Measurements from ENCODE around the gene HOXB1. TPM values are rescaled to one million over a fixed set of nuclear protein-coding genes. Genes with fewer than 3 reads are reported as not detected.
A peak's percentile ranks its signal among the peaks of the same experiment; 100 is the strongest.

The HOXB1 gene
- total RNA-seq, 1 experiment from 2014 or later, result not detected

DNA sequence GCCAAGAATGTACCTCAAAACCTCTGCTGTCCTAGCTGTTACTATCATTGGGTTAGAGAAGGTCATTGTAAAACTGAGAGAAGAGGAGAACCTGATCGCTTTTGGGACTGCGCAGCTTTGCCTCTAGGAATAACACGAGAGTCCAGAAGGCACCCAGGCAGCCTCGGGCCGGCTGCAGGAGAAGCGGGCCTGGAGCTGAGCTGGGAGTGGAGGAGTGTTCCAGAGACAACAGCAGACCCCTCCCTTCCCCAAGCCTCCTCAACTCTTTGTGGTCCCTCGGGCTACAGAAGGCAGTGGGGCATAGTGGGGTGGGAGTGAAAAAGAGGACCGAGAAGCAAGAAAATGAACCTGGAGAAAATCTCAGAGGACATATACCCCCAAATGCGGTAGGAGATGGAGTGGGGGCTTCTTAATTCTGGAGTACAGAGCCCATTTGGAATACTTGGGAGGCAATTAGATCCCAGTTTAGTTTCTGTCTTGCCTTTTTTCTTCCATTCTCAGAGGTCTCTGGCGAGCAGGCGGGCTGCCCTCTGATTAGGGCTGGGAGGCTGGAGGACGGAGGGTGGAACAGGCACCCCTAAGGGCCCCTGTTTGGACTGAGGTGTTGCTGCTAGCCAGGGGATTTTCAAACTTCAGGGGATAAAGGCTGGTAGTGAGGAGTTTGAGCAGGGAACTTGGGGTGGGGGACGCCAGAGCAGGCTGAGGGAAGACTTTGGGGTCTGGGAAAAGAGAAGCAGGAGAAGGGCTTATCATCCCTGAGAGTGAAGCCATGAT, 27.4 kb upstream of the HOXB1 start:
- DNase-seq (ENCODE audit: low read depth, low spot score) (no peak), ATAC-seq (no peak)
- H3K9me3 ChIP-seq (ENCODE audit: control insufficient read depth, insufficient read depth, low read depth, low read length), result no peaks in the 10 kb centered on the region
- intact Hi-C loops (cut with micrococcal nuclease; ENCODE audit: unreplicated experiment), result no loop called here
- in situ Hi-C loops (cut with HindIII; ENCODE audit: low pct_unique_long_range_greater_than_20kb, low sequenced_read_pairs), result loop anchor here (5.0 kb wide), 1 partner anchor 59 kb away; the partner anchor contains the start of gene HOXB8
- H3K4me1 ChIP-seq (ENCODE audit: control insufficient read depth, insufficient read depth, low read length), result peaks cover 84% of the 10 kb centered on the region
- ChIA-PET CTCF (interaction anchor here (0.8 kb wide), 1 partner anchor 232 kb away, joined by 3 read pairs; no protein-coding TSS in a partner anchor), POLR2A (interaction anchor here (0.5 to 1.6 kb wide), 4 partner anchors 11 to 24 kb away, joined by 4 to 7 read pairs (median 4); no protein-coding TSS in a partner anchor)
- H3K27ac ChIP-seq (ENCODE audit: low read length), result peak overlapping the region; percentile 97
- peaks cover 3% of the 10 kb centered on the region; the same call in 1 of the 2 replicates for H3K36me3 ChIP-seq (ENCODE audit: control insufficient read depth, insufficient read depth, low read length)
- TF ChIP-seq TCF7L2 (IDR thresholded peaks at IDR 0.05; ENCODE audit: low read depth, low read length), result no peak
- no peak; the same call in none of the 2 replicates for TF ChIP-seq POLR2AphosphoS5 (IDR thresholded peaks at IDR 0.05; ENCODE audit: low read depth, low read length)
- TF ChIP-seq, protein P1, sequence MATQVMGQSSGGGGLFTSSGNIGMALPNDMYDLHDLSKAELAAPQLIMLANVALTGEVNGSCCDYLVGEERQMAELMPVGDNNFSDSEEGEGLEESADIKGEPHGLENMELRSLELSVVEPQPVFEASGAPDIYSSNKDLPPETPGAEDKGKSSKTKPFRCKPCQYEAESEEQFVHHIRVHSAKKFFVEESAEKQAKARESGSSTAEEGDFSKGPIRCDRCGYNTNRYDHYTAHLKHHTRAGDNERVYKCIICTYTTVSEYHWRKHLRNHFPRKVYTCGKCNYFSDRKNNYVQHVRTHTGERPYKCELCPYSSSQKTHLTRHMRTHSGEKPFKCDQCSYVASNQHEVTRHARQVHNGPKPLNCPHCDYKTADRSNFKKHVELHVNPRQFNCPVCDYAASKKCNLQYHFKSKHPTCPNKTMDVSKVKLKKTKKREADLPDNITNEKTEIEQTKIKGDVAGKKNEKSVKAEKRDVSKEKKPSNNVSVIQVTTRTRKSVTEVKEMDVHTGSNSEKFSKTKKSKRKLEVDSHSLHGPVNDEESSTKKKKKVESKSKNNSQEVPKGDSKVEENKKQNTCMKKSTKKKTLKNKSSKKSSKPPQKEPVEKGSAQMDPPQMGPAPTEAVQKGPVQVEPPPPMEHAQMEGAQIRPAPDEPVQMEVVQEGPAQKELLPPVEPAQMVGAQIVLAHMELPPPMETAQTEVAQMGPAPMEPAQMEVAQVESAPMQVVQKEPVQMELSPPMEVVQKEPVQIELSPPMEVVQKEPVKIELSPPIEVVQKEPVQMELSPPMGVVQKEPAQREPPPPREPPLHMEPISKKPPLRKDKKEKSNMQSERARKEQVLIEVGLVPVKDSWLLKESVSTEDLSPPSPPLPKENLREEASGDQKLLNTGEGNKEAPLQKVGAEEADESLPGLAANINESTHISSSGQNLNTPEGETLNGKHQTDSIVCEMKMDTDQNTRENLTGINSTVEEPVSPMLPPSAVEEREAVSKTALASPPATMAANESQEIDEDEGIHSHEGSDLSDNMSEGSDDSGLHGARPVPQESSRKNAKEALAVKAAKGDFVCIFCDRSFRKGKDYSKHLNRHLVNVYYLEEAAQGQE (IDR thresholded peaks at IDR 0.05; ENCODE audit: insufficient read depth in 1 of 2, low read depth in 2 of 2, low read length in 1 of 2), result no peak
- TF ChIP-seq, protein P2, sequence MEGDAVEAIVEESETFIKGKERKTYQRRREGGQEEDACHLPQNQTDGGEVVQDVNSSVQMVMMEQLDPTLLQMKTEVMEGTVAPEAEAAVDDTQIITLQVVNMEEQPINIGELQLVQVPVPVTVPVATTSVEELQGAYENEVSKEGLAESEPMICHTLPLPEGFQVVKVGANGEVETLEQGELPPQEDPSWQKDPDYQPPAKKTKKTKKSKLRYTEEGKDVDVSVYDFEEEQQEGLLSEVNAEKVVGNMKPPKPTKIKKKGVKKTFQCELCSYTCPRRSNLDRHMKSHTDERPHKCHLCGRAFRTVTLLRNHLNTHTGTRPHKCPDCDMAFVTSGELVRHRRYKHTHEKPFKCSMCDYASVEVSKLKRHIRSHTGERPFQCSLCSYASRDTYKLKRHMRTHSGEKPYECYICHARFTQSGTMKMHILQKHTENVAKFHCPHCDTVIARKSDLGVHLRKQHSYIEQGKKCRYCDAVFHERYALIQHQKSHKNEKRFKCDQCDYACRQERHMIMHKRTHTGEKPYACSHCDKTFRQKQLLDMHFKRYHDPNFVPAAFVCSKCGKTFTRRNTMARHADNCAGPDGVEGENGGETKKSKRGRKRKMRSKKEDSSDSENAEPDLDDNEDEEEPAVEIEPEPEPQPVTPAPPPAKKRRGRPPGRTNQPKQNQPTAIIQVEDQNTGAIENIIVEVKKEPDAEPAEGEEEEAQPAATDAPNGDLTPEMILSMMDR (IDR thresholded peaks at IDR 0.05), result no peak
- TF ChIP-seq SIN3A (IDR thresholded peaks at IDR 0.05; ENCODE audit: borderline replicate concordance, insufficient read depth, low read depth, low read length), result no peak
- BruUV-seq (replicated peaks), result TSS peak; percentile 2
- peak overlapping the region; percentile 8 to 14 for H3K4me3 ChIP-seq (ENCODE audit: low read depth in 2 of 2, low read length in 2 of 2)
- no peaks in the 10 kb centered on the region for H3K27me3 ChIP-seq (ENCODE audit: control insufficient read depth, insufficient read depth, low read length)

DNA sequence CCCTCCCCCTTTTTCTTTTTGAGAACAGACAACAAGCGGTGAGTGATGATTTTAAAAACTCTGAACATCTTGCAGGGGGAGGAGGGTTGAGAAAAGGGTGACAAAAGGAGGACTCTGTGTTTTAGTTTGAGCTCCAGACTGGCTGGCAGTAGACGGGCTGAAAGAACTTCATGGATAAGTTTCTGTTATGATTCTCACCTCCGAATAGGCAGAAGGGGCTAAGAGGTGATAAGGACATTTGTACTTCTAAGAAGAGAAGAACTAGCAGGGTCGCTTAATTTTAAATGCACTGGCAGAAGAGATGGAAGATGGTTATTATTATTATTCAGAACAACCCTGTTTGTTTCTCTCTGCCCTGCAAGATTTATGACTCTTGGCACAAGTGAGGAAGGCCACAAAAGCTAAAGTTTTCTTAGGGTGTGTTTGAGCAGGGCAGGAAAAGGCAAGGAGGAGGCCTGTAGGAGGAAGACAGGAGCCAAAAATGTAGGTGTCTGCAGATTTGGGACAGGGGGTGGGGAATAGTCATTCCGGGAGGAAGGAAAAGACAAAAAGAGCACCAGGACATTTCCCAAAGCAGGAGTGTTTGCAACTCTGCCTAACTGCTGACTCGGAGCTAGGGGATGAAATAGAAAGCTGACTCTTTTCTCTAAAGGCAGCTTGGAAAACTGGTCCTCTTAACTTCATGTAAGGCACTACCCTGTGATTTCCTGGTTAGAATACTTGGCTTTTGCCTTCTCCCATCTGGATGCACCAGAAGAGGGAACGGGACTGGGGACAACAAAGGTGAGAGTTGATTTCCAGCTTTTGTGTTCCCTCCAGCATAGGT, 26.0 kb upstream of the HOXB1 start:
- ChIA-PET CTCF (interaction anchor here (0.6 to 0.7 kb wide), 2 partner anchors 53 to 398 kb away, joined by 6 to 8 read pairs; no protein-coding TSS in a partner anchor), POLR2A (interaction anchor here (0.6 to 1.6 kb wide), 4 partner anchors 10 to 1784 kb away, joined by 4 to 7 read pairs (median 6); no protein-coding TSS in a partner anchor)
- intact Hi-C loops (cut with micrococcal nuclease; ENCODE audit: unreplicated experiment), result no loop called here
- H3K9me3 ChIP-seq (ENCODE audit: control insufficient read depth, insufficient read depth, low read depth, low read length), result no peaks in the 10 kb centered on the region
- H3K36me3 ChIP-seq (ENCODE audit: control insufficient read depth, insufficient read depth, low read length), result peaks cover 5% of the 10 kb centered on the region; the same call in 1 of the 2 replicates
- no peaks in the 10 kb centered on the region for H3K27me3 ChIP-seq (ENCODE audit: control insufficient read depth, insufficient read depth, low read length)
- H3K4me1 ChIP-seq (ENCODE audit: control insufficient read depth, insufficient read depth, low read length), result peaks cover 83% of the 10 kb centered on the region
- no peak for ATAC-seq
- in situ Hi-C loops (cut with HindIII; ENCODE audit: low pct_unique_long_range_greater_than_20kb, low sequenced_read_pairs), result loop anchor here (5.0 kb wide), 1 partner anchor 61 kb away; the partner anchor contains the start of gene HOXB8
- H3K27ac ChIP-seq (ENCODE audit: low read length), result peak overlapping the region; percentile 97
- peak overlapping the region; percentile 22 to 51; a peak in 3 of 4 replicates for H3K4me3 ChIP-seq (ENCODE audit: low read depth in 2 of 2, low read length in 2 of 2)
- DNase-seq (ENCODE audit: low read depth, low spot score), result no peak
- no TSS peak for BruUV-seq (replicated peaks)
- TF ChIP-seq, protein P2 (IDR thresholded peaks at IDR 0.05), result 0 out of 2 replicates have a peak, but pooled peaks have one; percentile 4
- TF ChIP-seq SIN3A (IDR thresholded peaks at IDR 0.05; ENCODE audit: borderline replicate concordance, insufficient read depth, low read depth, low read length) (no peak), TCF7L2 (IDR thresholded peaks at IDR 0.05; ENCODE audit: low read depth, low read length) (no peak)
- TF ChIP-seq, protein P1 (IDR thresholded peaks at IDR 0.05; ENCODE audit: insufficient read depth in 1 of 2, low read depth in 2 of 2, low read length in 1 of 2), result no peak
